ENCODE measurements around the gene FHIT. TPM values are rescaled to one million over a fixed set of nuclear protein-coding genes. Genes with fewer than 3 reads are reported as not detected.

Gene FHIT
- total RNA-seq, 1 experiment from 2014 or later, result 9.8 TPM

- H3K4me3 ChIP-seq, result no peak overlapping the region
- intact Hi-C loops (cut with micrococcal nuclease; ENCODE audit: unreplicated experiment), result no loop called here
- H3K9me2 ChIP-seq (ENCODE audit: insufficient read depth), result no peaks in the 10 kb centered on the region
- H3K9me3 ChIP-seq (ENCODE audit: insufficient read depth, low read depth), result no peaks in the 10 kb centered on the region
- no peak overlapping the region for H3K4me2 ChIP-seq
- DNase-seq, result no peak
- H2AFZ ChIP-seq, result no peak overlapping the region
- no peaks in the 10 kb centered on the region for H3K4me1 ChIP-seq (replicated peaks; ENCODE audit: insufficient read depth)
- POLR2A ChIA-PET (ENCODE audit: unreplicated experiment), result no interaction called here
- no peaks in the 10 kb centered on the region for H3K36me3 ChIP-seq (ENCODE audit: low read depth)
- no peaks in the 10 kb centered on the region for H3K79me2 ChIP-seq (ENCODE audit: low read depth)
- H3F3A ChIP-seq (ENCODE audit: insufficient read depth, low read depth), result no peaks in the 10 kb centered on the region
- no peaks in the 10 kb centered on the region for H4K20me1 ChIP-seq (ENCODE audit: insufficient read depth)
- H3K27ac ChIP-seq, result no peak overlapping the region
- H3K27me3 ChIP-seq (ENCODE audit: insufficient read depth, low read depth), result no peaks in the 10 kb centered on the region
- CTCF ChIA-PET, result no interaction called here
- BruUV-seq (replicated peaks), result no TSS peak
- TF ChIP-seq CTCF (conservative IDR thresholded peaks at IDR 0.05) (no peak), EZH2 (IDR thresholded peaks at IDR 0.05; ENCODE audit: low read depth) (no peak)
Measured at GRCh38 chr3:60033901-60034453, 1217.3 kb downstream of the FHIT start.

DNA sequence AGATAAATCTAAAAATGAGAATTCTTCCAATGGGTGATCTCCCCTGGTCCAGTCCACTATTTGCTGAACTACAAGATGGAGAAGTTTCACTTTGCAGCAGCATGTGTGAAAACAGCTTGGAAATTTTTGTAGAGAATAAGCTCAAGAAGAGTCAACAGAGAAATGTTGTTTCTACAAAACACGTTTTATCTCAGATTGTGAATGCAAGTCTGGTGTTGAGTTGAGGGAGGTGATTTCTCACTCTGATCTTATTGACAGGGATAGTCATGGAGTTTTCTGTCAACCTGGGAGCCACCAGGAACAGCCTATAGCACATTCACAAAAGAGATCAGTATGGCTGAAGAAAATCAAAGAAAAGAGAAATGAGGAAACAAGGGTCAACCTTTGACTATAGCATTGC, 1220.3 kb downstream of the FHIT start:
- Histone ChIP-seq H3K4me2 (no peak overlapping the region), H3K9me2 (ENCODE audit: insufficient read depth) (no peaks in the 10 kb centered on the region), H3K27me3 (ENCODE audit: insufficient read depth, low read depth) (no peaks in the 10 kb centered on the region), H3K4me1 (replicated peaks; ENCODE audit: insufficient read depth) (no peaks in the 10 kb centered on the region), H2AFZ (no peak overlapping the region), H3K36me3 (ENCODE audit: low read depth) (no peaks in the 10 kb centered on the region), H3F3A (ENCODE audit: insufficient read depth, low read depth) (no peaks in the 10 kb centered on the region), H3K27ac (no peak overlapping the region), H3K9me3 (ENCODE audit: insufficient read depth, low read depth) (no peaks in the 10 kb centered on the region), H3K4me3 (no peak overlapping the region), H4K20me1 (ENCODE audit: insufficient read depth) (no peaks in the 10 kb centered on the region), H3K79me2 (ENCODE audit: low read depth) (no peaks in the 10 kb centered on the region)
- no TSS peak for BruUV-seq (replicated peaks)
- intact Hi-C loops (cut with micrococcal nuclease; ENCODE audit: unreplicated experiment), result no loop called here
- CTCF ChIA-PET, result no interaction called here
- TF ChIP-seq EZH2 (IDR thresholded peaks at IDR 0.05; ENCODE audit: low read depth) (no peak), CTCF (conservative IDR thresholded peaks at IDR 0.05) (no peak)
- POLR2A ChIA-PET (ENCODE audit: unreplicated experiment), result no interaction called here
- DNase-seq, result no peak

- H3K79me2 ChIP-seq (ENCODE audit: low read depth), result no peaks in the 10 kb centered on the region
- no peaks in the 10 kb centered on the region for H3F3A ChIP-seq (ENCODE audit: insufficient read depth, low read depth)
- ChIA-PET POLR2A (ENCODE audit: unreplicated experiment) (no interaction called here), CTCF (no interaction called here)
- no peaks in the 10 kb centered on the region for H3K9me3 ChIP-seq (ENCODE audit: insufficient read depth, low read depth)
- H4K20me1 ChIP-seq (ENCODE audit: insufficient read depth), result no peaks in the 10 kb centered on the region
- TF ChIP-seq EZH2 (IDR thresholded peaks at IDR 0.05; ENCODE audit: low read depth) (no peak), CTCF (conservative IDR thresholded peaks at IDR 0.05) (no peak)
- no peaks in the 10 kb centered on the region for H3K36me3 ChIP-seq (ENCODE audit: low read depth)
- intact Hi-C loops (cut with micrococcal nuclease; ENCODE audit: unreplicated experiment), result no loop called here
- no peaks in the 10 kb centered on the region for H3K27me3 ChIP-seq (ENCODE audit: insufficient read depth, low read depth)
- no peak overlapping the region for H3K4me2 ChIP-seq
- H2AFZ ChIP-seq, result no peak overlapping the region
- H3K9me2 ChIP-seq (ENCODE audit: insufficient read depth), result no peaks in the 10 kb centered on the region
- DNase-seq, result no peak
- H3K27ac ChIP-seq, result no peak overlapping the region
- H3K4me3 ChIP-seq, result no peak overlapping the region
- no peaks in the 10 kb centered on the region for H3K4me1 ChIP-seq (replicated peaks; ENCODE audit: insufficient read depth)
- BruUV-seq (replicated peaks), result no TSS peak
Measured at GRCh38 chr3:60028233-60028632, 1223.0 kb downstream of the FHIT start.

Data from PC-9 (cell line).